Stimulated activated CD4-positive, alpha-beta T cell treated with anti-CD3 and anti-CD28 coated beads, Interleukin-4, amount 100 ng/mL, for 1 hour (primary cell): ENCODE results near the gene MTSS2.

Experiments
- DNase-seq: peaks from one replicate; pipeline ENCODE4 v3.0.0-alpha.2; 2020

The MTSS2 gene, protein sequence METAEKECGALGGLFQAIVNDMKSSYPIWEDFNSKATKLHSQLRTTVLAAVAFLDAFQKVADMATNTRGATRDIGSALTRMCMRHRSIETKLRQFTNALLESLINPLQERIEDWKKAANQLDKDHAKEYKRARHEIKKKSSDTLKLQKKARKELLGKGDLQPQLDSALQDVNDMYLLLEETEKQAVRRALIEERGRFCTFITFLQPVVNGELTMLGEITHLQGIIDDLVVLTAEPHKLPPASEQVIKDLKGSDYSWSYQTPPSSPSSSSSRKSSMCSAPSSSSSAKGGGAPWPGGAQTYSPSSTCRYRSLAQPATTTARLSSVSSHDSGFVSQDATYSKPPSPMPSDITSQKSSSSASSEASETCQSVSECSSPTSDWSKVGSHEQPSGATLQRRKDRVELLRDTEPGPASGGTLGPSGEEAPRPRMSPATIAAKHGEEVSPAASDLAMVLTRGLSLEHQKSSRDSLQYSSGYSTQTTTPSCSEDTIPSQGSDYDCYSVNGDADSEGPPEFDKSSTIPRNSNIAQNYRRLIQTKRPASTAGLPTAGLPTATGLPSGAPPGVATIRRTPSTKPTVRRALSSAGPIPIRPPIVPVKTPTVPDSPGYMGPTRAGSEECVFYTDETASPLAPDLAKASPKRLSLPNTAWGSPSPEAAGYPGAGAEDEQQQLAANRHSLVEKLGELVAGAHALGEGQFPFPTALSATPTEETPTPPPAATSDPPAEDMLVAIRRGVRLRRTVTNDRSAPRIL

DNA sequence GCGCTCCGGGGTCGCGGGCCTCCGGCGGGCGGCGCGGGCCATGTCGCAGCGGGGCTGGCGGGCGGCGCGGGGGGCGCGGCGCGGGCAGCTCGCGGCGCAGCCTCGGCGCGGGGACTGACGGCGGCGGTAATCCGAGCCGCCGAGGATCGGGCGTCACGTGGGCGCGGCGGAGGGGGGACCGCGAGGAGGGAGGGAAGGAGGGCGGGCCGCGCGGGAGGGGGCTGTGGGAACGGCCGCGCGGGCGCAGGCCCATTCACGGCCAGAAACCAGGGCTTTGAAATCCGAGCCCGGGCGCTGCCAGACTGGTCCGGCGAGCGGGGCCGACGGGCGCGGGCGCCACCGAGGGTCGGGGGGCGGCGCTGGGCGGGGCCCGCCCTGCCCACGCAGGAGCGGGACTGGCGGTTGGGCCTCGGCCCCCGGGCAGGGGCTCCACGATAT is at the start of gene MTSS2:
Gene MTSS2, minus strand, starts transcription at position 116 of the 438 bp plus-strand sequence. CDS start 262 bp downstream, outside the sequence.
- DNase-seq: peak; percentile 36

DNA sequence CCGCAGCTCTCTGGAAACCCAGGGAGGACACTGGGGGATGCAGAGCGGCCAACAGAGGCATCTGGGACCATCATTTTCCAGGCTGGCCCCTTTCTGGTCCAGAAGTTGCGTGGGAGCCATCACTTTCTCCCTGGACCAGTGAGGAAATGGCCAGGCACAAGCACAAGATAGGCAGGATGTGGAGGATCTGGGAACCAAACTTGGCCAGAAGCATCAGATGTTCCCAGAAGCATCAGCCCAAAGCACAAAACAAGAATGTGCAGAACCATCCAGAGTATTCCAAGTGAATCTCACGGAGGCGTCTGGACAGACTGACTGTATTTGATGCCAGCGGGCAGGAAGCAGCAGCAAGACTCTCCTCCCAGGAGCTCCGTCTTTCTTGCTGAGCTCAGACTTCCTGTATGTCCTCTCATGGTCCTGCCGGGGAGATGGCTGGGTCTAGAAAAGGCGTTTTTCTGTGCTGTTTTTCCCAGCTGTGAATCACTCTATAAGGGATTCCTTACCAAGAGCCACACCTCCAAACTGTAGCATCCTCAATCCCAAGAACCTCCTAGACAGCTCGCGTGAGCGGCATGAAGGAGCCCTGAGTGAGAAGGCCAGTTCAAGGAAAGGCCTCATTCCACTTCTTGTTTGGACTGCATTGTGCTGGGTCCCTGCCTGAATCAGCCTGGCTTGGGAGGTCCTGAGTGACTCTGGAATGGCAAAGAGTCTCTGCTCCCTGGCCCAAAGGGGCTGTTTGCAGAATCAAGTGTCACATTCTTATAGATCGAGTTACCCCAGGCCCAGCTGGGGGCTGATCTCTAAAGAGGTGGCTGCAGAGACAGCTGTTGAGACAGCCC is 49.5 kb upstream of the MTSS2 start:
- no peak for DNase-seq

DNA sequence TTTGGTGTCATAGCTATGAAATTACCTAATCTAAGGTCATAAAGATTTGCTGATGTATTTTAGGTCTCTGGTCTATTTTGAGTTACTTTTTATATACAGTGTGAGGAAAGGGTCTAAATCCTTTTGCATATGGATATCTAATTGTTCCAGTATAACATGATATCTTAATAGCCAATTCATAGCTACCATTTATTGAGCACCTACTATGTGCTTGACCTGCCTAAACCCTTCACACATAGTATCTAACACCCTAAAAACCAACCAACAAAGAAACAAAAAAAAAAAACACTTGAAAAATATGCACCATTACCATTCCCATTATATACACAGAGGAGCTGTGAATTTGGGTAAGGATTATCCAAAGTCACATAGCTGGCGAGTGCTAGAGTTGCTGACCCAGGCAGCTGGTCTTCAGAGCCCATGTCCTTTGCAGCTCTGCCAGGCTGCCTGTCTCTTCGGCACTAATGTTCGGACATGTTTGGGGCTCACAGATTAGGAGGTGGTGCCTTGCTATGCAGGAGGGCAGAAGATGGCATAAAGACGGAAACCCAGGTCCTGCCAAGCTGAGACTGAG is 48.8 kb upstream of the MTSS2 start:
- no peak for DNase-seq

DNA sequence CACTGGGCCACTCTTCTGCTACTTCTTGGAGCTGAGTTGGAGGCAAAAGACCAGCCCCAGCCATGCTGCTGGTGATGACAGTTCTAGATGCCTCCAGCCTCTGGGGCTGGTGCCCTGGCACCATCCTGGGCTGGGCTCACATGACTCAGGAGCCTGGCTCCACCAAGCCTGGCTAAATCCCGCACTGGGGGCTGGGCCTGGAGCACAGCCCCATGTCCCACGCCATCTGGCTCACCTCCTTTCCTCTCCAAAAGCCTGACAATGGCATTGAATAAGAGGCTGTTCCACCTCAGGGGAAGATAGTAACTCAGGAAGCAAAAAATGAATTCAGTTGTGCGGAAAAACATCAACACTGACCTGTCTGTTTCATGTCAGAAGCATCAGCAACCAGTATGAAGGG is 45.1 kb upstream of the MTSS2 start:
- no peak for DNase-seq

DNA sequence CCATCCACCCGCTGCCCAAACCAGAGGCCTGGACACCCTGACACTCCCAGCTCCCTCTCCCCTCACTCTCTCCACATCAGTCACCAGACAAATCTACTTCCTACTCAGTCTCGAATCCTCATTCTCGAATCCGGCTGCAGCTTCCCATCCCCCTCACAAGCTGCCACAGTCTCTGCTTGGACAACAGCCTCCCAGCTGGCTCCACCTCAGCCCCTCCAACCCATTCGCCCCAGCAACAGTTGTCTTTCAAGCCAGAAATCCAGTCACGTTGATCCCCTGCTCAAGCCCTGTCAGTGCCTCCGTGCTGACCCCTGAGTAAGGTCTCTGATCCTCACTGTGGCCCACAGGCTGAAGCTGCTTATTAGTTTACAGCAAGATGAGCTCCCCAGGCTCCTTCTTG is 44.2 kb upstream of the MTSS2 start:
- DNase-seq: no peak

DNA sequence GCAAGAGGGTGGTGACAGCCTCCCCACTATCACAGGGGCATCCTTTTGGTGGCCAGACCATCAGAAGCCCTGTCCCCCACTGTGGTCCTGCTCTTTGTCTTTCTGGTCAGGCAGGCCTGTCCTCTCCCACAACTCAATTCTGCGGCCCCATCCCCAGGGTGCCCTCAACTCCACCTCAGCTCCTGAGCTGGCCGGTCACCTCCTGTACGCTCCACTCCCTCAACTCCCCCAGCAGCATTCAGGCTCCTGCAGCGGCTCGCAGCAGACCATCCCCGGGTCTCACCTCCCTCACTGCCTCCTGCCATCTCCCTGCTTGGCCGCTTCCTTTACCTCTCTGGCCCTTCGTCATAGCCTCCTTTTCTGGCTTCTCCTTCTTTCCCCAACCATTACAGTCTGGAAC is 43.4 kb upstream of the MTSS2 start:
- no peak for DNase-seq

DNA sequence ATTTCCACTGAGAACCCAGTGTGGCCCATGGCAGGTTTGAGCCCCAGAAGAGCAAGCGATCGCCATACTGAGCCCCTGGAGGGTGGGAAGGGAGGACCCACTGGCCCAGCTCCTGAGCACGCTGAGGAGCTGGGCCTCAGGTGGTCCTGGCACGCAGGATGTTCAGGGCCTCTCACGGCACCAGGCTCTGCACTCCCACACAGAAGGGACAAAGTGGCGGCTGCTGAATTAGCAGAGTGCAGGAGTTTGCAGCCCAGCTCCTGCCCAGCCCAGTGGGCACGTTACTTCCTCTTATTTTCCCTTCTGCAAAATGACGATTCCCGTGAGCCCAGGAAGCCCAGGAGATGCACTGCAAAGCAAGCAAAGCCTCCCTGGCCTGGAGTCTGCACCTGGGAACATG is 42.3 kb upstream of the MTSS2 start:
- DNase-seq: no peak

DNA sequence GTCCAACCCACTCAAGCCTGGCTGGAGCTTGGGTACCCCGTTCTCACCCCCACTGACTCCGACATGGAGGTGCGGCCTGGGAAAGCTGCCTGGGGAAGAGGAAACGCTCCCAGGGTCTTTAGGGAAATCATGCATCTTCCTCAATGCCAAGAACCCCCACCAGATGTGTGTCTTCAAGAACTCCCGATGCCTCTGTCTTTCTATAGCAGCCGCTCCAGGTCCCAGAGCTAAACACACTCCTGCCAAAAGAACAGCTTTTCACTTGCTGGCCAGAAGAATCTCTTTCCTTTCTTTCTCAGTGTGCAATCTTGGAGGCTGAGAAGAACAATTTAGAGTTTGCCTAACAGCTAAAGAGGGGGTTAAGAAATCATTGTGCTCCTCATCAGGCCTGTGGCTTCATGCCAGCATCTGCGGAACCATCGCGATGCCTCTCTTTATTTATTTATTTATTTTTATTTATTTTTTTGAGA is 41.1 kb upstream of the MTSS2 start:
- DNase-seq: no peak

DNA sequence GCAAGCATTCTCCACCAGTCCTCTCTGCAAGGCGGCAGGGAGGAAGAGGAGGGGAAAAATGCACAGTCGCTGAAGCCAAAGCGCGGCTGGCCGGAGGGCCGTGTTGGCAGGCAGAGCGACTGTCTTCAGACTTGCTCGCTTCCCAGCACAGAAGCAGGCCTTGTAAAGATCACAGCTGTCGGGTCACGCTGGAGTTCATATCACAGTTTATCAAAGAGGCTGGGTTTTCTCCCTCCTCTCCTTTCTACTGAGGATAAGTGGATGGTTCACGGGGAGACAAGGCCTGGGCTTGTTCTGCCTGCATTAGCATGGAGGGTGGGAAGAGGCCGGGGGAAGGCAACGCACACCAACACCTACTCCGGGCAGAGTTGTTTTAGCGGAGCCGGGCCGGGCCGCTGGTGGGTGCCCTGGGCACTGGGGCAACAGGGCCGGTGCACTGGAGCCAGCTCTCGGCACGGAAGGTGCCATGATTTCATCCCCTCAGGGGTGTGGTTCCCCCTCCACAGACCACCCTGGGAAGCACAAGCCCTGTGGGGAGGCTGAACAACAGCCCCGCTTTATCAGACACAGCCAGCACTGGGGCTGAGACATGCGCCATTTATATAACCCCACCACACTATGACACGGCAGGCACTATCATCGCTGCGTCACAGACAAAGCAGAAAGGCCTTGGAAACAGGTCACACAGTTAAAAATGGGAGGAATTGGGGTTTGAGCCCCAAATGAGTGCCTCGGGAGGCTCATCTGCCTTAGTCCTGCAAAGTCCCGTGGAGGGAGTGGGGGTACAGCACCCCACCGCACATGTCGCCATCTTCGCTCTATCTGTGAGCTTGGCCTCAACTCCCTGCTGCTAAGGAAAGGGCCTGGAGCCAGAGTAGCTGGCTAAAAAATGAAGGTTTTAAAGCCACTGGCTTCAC is 40.3 kb upstream of the MTSS2 start:
- DNase-seq: no peak

DNA sequence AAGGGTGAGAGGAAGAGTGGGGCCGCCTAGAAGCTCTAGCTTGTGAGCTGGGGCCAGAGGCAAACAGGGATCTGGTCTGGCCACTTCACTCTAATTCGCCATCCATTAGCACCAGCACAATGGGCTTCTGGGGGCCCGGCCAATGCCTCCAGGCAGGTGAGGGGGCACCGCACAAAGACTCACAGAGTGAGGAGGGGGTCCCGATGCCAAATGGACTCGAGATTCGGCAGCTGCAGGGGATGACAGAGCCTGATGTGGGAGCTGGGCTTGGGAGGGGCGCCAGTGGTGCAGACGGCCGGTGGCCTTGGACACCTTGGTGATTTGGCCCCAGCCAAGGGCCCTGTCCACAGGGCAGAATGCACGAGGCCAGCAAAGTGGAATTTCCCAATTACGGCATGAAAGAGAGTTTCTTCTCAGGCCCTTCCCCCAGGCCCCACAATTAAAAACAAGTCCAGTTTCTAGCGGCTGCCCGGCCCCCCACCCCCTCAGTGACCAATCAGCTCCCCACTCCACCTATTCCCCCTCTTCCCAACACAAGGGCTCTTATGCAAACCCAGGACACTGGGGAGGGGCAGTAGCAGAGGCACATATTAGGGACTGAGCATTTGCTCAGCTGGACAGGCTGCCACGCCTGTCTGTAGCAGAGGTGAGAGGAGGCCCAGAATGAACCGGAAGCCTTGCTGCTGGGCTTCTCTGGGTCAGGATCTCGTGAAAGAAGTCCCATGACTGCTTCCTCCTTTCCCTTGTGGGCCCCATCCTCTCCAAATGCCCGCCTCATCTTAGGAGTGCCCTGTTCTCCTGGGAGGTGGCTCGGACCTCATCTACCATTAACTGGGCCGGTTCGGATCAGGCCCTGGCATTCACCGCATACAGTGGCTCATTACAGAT is 39.4 kb upstream of the MTSS2 start:
- DNase-seq: no peak

DNA sequence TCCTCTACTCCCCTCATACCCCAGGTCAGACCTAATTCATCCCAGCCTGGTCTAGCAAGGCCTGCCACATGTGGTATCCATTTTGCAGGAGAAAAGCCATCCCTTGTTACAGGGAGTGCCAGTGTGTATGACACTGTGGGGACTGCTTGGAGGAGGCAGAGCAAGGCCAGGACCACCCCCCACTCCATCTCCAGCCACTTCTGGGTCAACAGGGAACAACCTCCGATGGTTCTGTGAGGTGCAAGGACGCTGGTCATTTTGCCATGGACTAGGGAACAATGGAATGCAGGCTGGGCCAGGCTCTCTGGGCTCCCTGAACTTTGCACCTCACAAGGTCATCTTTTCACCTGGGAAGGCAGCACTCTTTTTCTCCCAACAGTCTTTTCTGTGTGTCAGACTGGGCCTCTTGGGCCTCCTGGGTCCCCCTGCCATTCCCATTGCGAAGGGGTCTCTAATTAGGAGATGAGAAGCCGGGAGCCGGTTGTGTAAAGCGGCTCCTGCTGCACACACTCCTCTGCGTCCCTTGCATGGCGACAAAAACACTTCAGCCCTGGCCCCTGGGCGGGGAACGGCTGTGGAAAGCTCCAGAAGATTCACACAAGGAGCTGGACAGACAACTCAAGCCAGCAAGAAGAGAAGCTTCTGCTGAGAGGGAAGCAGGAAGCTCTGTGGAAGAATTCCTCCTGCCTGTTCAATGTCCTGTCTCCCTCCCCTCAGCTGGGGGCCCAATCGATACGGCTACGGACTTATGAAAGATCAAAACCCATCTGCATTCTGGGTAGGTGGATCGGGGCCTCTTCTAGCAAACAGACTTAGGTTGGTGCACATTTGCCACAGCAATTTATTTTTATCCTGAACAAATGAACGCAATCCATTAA is 38.5 kb upstream of the MTSS2 start:
- no peak for DNase-seq

DNA sequence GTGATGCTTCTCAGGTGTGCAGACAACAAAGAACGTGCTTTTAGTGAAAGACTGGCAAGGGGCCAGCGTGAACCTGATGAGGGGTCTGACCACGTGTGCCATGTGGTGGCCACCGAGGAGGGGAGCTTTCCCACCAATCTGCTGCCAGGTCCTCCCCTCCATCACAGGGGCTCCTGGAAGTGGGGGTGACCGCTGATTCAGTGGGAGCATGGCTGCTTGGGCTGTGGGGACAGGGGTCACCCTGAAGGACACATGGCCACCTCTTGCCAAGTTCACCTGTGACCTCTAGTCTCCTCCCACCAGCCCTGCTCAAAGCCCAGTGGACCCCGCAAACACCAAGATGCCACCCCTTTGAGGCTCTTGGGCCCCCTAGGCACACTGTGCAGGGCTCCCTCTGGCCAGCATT is 37.9 kb upstream of the MTSS2 start:
- no peak for DNase-seq

DNA sequence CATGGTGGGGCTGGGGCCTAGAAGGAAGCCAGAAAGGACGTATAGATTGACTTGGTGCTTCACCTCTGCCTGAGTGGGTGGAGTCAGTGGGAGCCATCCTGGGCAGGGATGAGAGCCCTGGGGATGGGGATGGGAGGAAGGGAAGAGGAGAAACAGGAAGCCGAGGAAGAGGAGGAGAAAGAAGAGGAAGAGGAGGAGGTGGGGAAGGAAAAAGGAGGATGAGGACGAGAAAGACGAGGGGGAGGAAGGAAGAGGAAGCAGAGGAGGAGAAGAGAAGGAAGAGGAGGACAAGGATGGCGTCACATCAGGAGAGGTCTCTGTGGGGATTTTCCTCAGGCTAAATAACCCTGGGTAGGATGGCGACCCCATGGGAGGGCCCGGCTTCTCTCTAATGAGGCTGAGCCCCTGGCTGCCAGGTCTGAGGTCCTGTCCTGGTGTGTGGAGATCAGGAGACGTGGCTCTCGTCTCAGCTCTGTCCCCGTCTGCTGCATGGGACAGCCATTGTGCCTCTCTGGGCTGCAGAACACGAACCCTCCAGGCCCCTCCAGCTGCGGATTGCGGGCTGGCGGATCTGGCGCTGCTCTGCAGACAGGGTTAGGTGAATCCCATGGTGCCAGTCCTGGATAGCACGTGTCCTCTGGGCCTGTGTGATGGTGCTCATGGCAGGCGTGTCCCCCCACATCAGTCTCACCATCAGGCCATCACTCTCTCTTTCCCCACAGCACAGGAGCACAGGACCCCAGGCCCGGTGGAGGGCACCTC is 35.5 kb upstream of the MTSS2 start:
- no peak for DNase-seq

DNA sequence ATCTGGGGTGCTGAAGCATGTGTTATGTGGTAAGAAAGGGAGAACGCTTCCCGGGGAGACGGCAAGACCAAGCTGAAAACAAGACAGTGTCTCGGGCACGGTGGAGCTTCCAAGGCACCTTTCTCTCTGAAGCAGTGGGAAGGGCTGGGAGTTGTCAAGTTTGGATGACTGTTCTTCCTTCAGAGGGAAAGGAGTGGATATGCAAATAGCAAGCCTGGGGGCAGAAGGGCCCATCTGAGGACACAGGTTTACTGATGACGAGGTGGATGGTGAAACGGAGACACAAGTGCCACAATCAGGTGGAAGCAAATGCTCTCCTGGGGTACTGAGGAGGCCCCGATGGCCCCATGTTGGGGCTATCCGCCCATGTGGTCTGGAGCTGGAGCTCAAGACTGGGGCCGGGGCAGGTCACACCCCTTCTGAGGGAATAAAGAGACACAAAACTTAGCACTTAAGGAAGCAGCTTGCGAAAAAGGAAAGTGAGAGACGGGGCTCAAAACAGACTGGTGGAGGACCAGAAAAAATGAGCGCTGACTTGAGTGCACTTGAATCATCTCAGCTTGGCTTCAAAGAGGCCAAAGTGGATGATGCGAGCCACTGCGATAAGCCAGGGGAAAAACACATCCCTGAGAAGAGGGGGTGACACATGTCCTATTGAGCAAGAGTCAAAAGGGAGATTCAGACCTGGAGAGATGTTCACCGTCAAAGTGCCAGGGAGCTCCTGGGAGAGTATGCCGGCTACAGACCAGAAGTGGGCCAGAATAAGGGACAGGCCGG is 34.8 kb upstream of the MTSS2 start:
- DNase-seq: no peak

DNA sequence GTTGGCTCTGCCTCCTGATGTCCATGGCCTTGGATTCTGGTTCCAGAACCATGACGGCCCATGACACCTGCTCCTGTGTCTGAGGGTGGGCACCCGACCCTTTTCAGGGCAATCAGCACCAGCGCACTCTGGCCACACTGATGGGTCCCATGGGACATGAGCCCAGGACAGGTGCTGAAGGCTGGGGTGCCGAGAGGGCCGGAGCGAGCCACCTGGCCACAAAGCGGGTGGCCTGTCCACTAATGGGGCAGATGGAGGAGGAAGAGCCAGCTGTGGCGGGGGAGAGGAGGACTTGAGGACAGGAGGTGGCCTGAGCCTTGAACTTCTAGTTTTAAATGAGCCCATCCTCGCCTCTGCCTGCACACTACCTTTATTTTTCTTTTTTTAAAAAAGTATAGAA is 31.2 kb upstream of the MTSS2 start:
- no peak for DNase-seq

DNA sequence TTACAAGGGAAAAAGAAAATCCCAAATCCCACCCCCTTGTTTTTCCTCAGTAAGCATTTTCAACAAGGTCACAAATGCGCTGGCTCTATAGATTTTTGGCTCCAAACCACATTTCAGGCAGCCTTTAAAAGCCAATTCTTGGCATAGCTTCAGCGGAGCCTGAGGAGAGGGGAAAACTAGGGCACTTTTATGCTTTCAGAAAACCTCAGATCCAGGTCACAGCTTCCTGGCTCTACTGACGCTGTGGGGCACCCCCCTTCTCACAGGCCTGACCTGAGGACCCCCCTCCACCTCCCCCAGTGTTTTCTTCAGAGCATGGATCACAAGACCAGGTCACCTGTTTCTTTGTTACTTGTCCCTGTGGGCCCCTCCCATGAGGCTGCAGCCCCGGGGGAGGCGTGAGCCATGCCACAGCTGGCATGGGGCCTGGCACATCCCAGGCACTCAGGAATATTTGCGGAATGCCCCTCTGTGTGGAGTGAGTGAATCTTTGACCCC is 30.1 kb upstream of the MTSS2 start:
- DNase-seq: no peak

DNA sequence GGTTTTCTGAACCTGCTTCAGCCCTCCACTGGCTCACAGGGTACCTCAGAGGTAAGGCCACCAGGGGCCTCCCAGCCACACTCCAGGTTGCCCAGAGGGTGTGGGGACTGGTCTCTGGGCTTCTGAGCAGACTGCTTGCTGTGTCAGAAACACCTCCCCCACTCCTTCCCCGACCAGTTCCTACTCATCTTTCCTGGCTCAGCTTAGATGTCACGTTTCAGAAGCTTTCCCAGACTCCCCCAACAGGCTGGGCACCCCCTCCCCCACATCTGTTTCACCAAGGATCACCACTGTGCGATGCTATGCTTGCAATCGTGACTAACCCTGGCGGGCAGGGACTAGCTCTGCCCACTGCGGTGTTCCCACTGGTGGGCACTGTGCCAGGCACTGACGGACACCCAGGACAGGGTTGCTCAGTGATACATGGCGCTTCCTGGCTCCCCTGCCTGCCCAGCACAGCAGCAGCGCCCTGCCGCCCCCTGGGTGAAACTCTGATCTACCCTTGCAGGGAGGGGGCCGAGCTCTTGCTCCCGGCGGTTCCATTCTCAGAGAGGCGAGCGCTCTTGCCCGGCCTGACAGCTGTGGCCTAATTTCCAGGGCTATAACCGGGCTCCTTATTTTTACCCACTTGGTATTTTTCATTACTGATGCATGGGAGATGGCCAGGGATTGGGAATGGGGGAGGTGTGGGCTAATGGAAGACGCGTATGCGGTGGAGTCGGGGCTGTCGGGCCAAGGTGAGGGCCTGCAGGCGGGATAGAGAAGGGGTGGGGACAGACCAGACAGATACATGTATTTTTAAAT is 29.4 kb upstream of the MTSS2 start:
- no peak for DNase-seq
